GM18907 (cell line): ENCODE results near the gene ITGBL1.

Experiments used
- ATAC-seq: cut with Tn5 transposase; IDR thresholded peaks from one replicate; pipeline ENCODE4 v1.9.1; 2021; ENCODE audit warnings: mild to moderate bottlenecking, moderate library complexity; ENCODE audit not compliant: unreplicated experiment

The ITGBL1 gene

DNA sequence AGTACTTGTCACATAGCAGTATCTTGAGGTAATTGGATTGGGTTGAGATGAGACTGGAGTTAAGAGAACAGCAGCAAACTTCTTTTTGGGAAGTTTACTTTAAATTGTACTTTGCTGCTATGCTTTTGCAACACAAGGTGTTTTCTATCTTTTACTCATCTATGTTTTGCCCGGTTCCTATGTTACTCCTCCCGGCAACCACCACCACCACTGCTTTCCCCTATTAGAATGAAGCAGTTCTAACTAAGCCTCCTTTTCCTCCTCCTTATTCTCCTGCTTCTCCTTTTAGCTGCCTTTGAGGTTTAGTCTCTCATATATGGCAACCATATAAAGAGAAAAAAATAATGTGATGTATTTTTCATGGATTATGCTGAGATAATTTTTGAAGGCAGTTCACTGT, 233.5 kb downstream of the ITGBL1 start:
- ATAC-seq, result no peak

DNA sequence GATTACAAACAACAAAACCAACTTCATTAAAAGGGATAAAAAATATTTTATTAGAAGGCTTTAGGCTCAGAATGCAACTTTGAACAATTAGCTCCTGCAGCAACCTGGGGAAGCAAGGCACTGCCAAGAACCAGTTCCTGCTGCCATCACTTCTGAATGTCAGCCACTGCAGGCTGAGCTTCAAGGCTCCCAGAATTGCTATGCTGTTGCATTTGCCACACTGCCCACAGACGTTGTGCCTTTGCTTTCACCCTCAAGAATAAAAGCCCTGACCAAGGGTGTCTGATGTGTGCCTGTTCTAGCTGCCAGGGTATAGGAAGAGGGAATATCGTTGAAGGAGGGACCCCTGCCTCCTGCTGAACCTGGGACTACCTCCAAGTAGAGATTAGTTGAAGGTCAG, 238.4 kb downstream of the ITGBL1 start:
- ATAC-seq, result no peak

DNA sequence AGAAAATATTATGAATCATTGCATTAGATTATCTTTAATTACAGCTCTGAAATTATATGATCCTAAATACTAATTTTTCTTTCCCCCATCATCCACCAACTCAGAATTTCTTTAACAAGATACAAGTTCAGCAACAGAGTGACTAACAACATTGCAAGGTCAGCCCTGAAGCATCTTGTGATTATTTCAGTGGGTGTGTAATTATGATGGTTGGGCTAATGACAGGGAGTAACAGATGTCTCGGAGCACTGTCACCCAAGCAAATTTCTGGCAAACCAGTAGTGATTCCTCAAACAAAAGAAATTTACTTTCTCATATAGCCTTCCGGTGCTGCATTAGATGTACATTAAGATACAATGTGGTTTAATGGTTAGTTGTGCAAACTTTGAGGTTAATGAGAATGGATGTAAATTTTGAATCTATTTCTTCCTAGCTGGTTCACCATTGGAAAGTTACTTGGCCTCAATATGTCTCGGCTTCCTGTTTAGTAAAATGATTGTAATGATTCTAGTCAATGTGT, 238.9 kb downstream of the ITGBL1 start:
- ATAC-seq, result no peak

DNA sequence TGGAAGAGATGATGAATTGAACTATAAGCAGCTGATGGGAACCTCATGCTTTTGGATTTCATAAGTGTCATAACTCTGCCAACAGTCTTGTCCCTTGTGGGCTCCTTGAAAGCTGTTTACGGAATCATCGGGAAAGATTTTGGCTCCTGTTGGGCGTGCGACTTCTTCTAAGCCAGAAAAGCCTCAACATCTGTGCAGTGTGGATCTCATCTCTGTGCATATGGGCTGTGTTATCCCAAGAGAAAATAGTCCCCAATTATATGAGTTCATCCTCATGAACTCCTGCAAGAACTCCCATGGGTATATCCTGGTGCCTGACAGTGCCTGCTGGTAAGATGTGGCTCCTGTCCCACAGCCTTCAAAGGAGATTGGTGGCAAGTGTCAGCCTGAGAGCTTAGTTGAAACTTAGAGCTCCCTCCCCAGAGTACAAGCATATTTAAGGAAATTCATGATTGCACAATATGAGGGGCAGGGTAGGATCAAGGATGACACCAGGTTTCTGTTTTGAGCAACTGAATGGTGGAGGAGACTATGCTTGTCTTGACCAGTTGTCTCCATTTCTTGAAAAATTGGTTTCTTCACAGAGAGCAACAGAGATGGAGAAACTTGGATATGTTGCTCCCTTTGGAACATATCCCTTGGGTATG, 243.5 kb downstream of the ITGBL1 start:
- ATAC-seq, result no peak

DNA sequence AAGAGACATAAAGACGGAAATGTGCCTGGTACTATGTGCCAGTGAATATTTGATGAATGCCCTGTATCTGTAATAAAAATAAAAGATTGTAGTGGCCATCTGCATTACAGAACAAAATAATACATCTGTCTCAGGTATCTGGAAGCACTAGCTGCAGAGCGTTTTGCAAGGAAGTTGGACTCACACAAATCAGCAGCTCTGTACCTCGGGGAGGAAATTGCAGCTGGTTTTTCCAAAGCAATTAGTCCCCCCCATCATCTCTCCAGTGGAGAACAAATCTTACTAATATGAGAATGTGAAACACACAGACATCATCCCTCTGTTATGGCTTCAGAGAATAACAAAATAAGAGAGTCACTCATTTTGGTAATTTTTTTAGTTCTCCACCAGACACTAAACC, 245.3 kb downstream of the ITGBL1 start:
- no peak for ATAC-seq

DNA sequence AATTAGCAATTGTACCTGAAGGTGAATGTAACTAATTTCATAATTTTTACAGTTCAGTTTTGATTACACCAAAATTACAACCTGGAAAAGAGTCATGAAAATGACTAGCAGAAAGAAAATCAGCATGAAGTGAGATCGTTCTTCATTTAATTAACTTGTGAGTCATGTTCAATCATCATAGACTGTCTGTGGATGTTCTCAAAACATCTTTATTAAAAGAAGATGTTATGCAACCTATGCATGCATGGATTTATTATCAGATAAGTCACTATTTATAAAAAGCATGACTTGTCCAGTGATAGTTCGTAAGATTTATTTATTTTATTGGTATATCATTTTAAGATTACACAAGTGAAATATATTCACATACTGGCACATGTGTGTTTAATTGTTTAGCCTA, 245.9 kb downstream of the ITGBL1 start:
- ATAC-seq, result no peak

DNA sequence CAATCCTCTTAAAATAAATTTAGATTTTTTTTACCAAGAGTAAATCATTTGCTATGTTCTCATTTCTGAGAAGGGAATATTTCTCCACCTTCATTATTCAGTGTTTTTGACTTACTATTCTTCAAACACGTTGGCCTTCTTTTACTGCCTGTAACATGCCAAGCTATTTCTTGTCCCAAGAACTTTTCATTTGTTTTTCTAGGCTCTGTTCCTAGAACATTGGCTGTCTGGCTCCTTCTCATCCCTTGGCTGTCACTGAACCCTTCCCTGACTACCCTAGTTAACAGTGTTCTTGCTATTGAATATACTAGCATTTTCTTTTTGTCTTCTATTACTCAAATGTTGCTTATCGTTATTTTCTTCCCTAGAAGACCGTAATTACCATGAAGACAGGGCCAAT, 248.1 kb downstream of the ITGBL1 start:
- ATAC-seq, result no peak

DNA sequence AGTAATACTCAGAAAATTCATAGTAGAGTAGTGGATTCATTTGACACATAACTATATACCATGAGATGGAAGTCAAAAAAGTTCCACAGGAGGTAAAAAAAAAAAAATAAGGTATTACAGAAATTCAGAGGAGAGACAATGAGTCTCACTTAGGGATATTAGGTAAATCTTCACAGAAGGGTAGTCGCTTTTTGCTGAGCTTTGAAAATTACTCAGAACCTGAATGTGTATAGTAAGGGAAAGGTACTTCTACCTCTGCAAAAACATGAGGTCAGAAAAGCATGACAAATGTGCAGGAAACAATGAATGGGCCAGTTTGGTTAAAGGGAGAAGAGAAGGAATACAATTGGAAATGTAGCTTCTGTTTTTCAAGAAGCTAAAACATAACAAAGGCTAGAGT, 250.6 kb downstream of the ITGBL1 start:
- ATAC-seq, result no peak

DNA sequence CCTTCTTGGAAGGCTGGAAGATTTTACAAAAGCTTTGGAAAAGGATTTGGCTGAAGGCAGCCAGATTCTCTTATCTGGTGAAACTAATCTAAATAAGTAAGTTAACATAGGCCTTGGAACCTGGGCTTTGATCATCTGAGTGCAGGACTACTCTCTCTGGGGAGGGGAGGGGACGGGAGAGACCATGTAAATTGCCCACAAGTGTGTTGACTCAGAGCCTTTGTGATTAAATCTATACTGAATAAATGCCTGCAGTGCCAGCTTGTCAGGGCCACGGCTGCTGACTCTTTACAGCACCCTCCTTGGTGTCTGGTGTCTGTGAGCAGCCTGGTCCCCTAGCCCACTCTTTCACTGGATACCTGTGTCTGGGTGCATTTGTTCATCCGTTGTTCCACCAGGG, 251.4 kb downstream of the ITGBL1 start:
- no peak for ATAC-seq

DNA sequence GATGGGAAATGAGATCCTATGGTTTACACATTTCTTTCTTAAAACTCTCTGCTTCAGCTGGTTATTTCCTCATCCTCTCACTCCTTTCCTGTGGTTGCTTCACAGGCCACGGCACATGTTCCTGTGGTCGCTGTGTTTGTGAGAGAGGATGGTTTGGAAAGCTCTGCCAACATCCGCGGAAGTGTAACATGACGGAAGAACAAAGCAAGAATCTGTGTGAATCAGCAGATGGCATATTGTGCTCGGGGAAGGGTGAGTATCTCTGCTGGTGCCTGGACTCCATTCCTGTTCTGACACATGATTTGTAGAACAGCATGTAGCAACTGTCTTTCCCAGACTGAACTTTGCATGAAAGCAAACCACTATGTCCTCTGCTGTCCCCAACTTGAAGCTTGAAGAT, 254.2 kb downstream of the ITGBL1 start:
- peak; percentile 68 for ATAC-seq

DNA sequence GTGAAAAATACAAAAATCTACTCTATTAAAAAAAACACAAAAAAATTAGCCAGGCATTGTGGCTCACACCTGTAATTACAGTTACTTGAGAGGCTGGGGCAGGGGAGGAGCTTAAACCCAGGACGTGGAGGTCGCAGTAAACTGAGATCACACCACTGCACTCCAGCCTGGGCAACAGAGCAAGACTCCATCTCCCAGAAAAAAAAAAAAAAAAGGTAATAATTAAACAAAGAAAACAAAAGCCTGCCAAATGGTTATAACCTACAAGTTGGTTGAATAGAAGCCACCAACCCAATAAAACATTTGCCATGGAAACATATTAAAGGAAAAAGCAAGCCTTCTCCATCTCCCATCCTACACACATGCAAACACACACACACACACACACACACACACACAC, 255.2 kb downstream of the ITGBL1 start:
- no peak for ATAC-seq

DNA sequence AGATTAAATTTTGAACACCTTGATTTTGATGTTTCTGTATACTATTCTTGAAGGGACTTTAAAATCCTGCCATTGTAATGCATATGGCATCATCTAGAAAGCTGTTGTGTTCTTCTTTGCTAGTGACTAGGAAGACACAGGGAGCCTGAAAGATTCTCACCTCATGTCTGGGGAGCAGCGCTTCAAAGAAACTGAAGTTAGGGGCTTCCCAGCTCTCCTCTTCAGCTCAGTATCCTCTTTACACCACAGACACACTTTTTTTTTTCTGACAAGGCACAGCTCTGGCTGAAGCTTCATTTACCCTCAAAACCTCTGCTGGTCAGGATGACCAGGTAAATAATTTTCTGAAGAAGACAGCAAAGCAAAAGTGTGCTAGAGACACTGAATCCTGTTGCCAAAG, 255.6 kb downstream of the ITGBL1 start:
- no peak for ATAC-seq

DNA sequence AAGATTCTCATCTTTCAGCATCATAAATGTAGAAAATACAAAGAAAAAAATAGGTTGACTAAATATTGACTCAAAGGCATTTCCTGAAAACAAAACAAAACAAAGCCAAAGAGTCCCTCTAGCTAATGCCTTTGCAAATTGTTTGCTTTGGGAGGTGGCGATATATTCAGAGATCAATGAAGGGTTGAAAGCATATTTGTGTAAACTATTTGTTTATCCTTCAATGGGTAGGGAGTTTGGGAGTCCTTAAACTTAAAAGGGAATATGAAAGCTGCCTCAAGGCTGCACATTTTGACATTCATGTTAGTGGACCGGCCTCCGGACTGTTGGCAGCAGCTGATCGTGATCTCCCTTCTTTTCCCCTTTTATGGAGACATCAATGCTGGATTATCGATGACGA, 257.5 kb downstream of the ITGBL1 start:
- ATAC-seq, result no peak

DNA sequence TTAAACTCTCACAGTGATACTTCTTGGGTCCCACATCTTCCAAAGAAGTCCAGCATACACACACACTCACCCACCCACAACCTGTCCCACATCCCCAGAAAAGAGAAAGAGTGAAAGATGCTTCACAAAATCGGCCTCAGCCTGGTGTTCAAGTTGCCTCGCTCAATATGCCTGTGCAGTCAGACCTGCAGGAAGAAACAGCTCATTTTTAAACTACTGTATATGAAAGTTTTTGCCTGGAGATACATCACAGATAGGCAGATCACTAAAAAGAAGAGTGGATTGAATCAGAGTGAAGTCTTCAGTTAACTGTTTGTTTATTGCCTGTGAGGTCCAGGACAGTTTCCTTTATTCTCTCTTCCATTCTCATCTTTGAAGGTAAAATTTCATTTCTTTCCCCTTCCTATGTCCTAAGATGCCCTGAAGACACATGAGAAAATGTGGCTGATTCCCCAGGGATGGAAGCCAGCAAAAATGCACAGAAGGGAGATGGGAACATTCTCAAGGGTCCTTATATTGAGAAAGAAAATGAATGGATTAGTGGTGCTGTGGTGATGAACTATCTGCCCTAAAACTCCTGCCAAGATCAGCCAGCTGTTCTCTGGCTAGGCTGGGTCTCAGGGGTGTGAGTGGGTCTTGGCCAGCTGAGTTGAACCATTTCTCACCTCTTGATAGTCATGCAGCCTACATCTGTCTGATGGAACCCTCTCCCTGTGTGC, 259.0 kb downstream of the ITGBL1 start:
- no peak for ATAC-seq

DNA sequence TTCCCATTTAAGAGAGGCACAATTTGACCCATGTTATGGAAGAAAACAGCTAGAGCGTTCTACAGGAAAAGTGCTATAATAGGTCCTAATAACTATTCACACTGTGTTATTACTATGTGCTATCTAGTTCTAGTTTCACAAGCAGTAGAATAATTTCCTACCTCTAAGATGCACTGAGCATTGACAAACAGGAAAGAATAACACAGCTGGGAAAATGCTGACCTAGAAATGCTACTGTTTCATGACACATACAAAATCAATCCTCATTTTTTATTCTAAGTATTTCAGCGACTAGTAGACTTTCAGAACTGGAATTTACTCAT, 259.5 kb downstream of the ITGBL1 start:
- no peak for ATAC-seq

DNA sequence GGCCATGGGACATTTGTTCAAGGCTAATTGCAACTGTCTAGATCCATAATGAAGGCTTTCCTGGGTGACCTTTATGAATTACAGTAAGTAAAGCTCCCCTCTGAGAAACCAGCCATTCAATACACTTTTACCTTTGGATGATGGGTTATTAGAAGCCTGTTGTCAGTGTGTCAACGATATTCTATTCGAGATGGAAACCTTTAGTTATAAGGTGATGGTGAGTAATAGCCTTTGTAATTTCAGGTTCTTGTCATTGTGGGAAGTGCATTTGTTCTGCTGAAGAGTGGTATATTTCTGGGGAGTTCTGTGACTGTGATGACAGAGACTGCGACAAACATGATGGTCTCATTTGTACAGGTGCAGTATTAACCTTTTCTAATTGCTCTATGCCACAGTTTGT, 261.7 kb downstream of the ITGBL1 start:
- no peak for ATAC-seq

DNA sequence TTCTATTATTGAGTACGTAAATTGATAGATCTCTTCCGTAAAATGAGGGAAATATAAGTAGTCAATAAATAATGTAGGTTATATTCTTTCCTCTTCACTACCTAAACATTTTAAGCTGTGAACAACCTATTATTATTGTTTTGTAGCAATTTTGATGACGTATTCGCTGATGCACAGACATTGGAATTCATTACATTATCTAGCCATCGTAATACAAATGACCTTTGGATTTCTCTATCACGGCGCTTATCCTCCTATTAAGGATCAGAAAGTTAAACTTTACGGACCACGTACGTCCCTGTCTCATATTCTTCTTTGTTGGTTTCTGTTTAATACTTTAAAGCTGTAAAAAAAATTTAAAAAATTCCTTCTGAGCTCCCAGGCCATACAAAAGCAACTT, 264.9 kb downstream of the ITGBL1 start:
- no peak for ATAC-seq

DNA sequence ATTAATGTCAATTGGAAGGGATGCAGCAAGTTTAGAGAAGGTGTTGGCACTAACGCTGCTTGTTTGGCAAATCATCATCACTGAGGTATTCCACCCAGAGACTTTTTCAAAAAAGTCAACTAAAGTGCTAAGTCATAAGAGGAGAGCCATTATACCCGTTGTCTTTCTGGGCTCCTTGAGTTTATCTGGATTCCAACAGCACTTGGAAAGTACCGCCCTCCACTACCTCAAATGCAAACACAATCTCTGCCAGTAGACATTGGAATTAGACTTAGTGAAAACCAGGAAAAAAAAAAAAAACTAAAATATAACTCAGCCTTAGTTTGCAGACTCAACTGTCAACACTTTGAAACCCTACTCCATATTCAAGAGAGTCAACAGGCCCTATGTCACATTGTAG, 266.0 kb downstream of the ITGBL1 start:
- no peak for ATAC-seq

DNA sequence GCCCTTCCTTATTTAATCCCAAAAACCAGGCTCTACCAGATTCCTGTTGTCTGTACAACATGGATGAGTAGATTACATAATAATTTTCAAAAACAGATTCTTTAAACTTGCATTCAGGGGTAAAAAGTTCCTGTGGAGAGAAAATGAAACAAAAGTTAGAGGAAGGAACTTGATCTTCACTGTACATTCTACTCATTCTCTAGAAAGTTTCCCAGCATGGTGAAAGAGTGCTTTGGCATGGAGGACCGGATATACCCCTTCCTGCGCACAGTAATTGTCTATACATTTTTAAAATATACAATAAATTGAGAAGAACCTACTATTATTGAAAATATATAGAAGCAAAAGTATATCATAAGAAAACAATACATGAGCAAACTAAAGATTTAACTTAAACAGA, 274.2 kb downstream of the ITGBL1 start:
- ATAC-seq, result peak; percentile 38

DNA sequence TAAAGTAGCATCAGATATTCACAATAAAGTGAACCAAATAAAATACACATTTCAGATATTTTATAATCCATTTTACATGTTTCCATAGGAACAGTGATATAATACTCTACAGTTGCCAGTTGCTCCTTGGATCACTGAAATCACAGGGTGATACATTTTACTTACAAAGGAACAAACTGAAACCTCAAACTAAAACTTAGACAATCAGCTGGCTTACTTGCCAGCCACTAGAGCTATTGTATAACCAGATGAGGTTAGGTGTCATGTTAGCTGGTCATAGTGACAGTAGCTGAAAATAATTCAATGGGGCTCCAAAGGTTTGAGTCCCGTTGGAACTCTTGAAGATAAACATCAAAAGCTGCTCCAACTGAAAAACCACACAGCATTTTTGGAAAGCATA, 274.6 kb downstream of the ITGBL1 start:
- peak; percentile 73 for ATAC-seq

DNA sequence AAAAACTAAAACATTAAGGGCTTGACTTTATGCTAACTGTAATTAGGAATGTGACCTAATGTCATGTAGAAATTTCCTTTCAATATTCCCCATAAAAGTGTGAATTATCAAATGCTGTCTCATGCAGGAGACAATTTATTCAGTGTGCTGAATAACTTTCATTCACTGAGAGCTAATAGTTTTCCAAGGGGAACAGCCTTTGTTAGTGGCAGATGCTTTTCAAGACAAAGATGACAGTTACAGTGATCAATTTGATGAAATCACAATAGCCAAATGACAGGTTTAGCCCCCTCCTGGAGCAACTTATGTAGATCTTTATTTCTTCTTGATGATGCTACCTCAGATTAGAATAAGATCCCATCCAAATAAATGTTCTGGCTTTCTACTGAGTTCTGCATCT, 275.5 kb downstream of the ITGBL1 start:
- ATAC-seq, result no peak

DNA sequence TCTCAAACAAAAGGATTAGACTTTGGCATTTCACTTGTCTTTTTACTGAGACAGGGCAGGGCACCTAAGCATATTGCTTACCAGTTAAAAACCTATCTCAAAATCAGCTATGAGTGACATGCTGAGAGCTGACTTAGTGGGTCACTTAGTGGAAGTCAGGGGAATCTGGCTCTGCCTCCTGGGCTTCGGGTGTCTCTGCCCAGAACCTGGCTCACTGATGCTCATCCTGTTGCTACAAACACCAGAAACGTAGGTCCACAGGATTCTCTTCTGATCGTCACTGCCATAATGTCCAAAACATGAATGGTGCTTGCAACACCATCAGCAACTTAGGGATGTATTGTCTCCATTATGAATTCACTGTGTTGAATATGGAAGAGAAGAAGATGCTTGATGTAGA, 276.1 kb downstream of the ITGBL1 start:
- no peak for ATAC-seq
